Stimulated activated CD4-positive, alpha-beta T cell treated with anti-CD3 and anti-CD28 coated beads, Interleukin-12 subunit alpha, Interleukin-12 subunit beta, amount 100 ng/mL, for 48 hours (primary cell): ENCODE measurements around the gene WDR19.
"Not testable (repeated sequence)": the region's sequence is repeated elsewhere in the genome, so short reads cannot be mapped to it uniquely, and the experiment has no call there.

Source experiments
- DNase-seq, 3 donors: peaks; one replicate each; pipeline ENCODE4 v3.0.0-alpha.2; 2020; ENCODE audit warnings: low read depth in 2 of 3, low spot score in 1 of 3

WDR19 gene

GRCh38 chr4:39232100-39232499, 49.8 kb downstream of the WDR19 start:
- no peak for DNase-seq

DNA sequence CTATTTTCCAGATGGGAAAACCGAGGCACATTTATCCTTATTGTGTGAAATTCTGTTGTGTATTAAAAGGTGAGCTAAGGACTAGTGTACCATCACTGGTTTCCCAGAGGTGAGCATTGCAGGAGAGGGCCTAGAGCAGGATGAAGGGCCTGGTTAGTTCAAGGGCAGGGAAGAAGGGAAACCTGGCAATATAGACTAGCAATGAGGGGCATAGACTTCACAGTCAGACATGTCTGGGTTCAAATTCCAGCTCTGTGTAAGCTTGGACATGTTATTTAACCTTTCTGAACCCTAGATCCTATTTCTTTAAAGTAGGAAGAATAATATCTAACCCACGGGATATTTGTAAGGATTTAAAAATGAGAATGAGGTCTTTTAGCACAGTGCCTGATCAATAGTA, 50.8 kb downstream of the WDR19 start:
- DNase-seq: no peak

DNA sequence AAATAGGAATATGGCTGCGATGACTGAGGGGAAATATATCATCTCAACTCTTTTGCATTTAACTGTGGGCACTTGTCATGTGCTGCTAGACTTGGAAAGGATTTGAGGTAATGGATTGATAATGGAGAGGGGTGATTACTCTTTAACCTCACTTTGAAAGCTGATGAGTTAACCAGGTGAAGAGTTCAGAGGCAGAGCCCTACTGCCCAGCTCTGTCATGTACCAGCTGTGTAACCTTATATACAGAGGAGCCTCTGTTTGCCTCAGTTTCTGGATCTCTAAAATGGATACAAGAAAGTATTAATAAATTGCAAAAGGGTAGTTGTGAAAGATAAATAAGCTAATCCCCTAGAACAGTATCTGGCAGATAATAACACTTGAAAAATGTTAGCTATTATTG, 51.5 kb downstream of the WDR19 start:
- no peak for DNase-seq

- no peak for DNase-seq
Observed at GRCh38 chr4:39235021-39235420, 52.7 kb downstream of the WDR19 start.

- DNase-seq: no peak
Observed at GRCh38 chr4:39235696-39236095, 53.4 kb downstream of the WDR19 start.

DNA sequence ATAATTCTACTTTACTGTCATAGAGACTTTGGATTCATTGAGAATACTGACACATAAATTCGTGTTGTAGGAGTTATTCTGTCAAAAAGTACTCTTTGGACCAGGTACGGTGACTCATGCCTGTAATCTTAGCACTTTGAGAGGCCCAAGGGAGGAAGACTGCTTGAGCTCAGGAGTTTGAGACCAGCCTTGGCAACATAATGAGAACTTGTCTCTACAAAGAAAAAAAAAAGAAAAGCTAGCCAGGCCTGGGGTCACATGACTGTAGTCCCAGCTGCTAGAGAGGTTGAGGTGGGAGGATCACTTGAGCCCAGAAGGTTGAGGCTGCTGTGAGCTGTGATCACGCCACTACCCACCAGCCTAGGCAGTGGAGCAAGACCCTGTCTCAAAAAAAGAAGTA, 54.9 kb downstream of the WDR19 start:
- no peak for DNase-seq

DNA sequence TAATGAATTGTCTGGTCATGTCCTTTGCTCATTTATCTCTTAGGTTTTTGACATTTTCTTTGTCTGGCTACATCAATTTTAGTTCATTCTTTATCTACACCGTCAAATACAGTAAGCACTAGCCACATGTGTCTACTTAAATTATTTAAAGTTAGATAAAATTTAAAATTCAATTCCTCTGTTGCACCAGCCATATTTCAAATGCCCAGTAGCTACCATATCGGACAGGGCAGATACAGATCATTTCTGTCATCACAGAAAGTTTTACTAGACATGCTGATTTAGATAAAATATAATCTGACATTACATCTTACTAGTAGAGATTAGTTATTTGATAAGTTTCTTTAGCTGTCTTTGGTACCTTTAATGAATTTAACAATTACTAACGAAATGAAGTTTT, 61.1 kb downstream of the WDR19 start:
- no peak for DNase-seq

GRCh38 chr4:39255266-39255665, 72.9 kb downstream of the WDR19 start:
- DNase-seq: no peak

DNA sequence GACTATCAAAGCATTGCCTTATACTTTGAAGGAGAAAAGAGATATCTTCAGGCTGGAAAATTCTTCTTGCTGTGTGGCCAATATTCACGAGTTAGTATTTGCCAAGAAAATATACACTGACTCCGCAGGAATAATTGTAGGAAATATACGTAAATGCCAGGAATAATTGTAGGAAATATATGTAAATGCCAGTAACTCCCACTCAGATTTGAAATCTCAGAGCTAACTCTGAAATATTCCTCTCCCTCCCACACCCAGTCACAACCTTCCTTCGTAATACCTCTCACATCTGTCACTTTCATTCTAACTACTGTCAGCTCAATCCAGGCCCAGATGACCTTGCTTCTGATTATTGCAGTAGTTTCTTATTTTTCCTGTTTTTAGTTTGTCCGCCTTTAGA, 73.5 kb downstream of the WDR19 start:
- DNase-seq: no peak

GRCh38 chr4:39256436-39256835, 74.1 kb downstream of the WDR19 start:
- no peak for DNase-seq

DNA sequence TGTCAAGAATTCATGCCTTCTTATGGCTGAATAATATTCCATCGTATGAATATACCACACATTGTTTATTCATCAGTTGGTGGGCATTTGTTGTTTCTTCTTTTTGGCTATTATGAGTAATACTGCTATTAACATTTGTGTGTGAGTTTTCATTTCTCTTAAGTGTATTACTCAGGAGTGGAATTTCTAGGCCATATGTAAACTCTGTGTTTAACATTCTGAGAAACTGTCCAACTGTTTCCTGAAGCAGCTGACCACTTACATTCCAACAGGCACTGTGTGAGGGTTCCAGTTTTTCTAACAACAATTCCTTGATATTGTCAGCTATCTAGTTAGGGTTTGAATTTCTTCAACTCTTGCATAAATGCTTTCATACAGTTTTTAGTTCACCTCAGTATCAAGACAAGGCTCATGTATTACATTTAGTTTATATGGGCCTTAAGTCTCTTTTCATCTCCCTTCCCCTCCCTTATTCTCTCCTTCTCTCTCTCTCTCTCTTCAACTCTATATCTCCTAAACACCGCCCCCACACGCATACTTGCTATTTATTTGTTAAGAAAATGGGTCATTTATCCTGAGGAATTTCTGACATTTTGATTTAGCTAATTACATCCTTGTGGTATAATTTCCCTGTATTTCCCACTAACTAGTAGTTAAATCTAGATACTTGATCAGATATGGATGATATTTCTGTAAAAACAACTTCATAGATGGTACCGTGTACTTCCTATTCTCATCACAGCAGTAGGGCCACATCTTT, 77.4 kb downstream of the WDR19 start:
- DNase-seq: no peak

- DNase-seq: no peak
Observed at GRCh38 chr4:39263895-39264294, 81.6 kb downstream of the WDR19 start.

DNA sequence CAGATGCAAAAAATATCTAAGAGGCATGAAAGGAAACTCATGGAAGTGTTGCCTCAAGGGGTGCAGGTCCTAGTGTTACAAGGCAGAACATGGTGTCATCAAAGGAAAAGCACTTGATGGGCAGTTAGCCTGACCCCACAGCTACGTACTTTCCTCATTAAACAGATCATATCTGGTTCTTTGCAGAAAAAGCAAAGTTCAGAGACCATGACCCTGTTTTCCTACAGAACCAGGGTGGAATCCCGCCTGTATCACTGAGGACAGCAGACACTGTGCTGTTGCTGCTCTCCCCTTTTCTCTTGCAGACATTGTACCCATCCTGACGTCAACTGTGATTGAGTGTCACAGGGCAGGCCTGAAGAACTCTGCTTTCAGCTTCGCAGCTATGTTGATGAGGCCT, 92.2 kb downstream of the WDR19 start:
- no peak for DNase-seq

- not testable (repeated sequence) for DNase-seq
Observed at GRCh38 chr4:39277661-39278060, 95.3 kb downstream of the WDR19 start.

DNA sequence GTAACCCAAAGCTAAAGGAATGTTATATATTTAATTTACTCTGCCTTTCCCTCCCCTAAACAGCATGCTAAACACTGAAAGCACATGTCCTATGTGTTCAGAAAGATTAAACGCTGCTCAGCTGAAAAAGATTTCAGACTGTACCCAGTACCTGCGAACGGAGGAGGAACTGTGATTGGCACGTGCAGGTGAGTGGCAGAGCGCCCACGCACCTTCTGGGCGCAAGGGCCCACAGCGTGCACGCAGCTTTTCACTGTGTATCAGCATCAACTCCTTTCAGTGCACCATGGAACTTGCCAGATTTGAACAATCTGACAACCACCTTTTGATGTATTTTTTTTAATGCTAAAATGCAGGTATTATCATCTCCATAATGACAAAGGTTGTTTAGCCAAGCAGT, 96.1 kb downstream of the WDR19 start:
- no peak for DNase-seq

DNA sequence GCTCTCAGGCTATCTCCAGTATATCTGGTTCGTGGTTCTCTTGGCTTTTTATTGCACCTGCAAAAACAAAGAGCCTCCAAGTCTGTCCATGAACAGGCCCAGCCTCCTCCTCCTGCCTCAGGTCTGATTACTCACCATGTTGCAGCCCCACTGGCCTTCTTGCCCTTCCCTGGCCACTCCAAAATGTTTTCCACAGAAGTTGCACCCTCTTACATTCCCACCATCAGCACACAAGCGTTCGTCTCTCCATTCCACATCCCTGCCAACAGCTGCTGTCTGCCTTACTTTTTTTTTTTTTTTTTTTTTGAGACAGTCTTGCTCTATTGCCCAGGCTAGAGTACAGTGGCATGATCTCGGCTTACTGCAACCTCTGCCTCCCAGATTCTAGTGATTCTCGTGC, 97.1 kb downstream of the WDR19 start:
- DNase-seq: no peak

DNA sequence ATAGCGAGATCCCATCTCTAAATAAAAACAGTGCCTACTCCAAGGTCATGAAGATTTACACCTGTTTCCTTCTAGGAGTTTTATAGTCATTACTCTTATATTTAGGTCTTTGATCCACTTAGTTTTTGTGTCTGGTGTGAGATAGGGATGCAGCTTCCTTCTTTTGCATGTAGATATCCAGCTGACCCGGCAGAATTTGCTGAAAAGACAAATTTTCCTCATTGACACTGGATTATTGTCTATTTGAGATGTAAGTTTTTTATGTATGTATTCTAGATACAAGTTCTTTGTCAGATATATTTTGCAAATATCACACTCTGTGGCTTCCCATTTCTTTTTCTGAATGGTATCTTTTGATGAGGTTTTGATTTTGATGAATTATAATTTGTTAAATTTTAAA, 98.4 kb downstream of the WDR19 start:
- DNase-seq: no peak

- no peak for DNase-seq
Observed at GRCh38 chr4:39285111-39285795, 102.9 kb downstream of the WDR19 start.

- no peak for DNase-seq
Observed at GRCh38 chr4:39285853-39286252, 103.5 kb downstream of the WDR19 start.

GRCh38 chr4:39286263-39286662, 103.9 kb downstream of the WDR19 start:
- no peak for DNase-seq

DNA sequence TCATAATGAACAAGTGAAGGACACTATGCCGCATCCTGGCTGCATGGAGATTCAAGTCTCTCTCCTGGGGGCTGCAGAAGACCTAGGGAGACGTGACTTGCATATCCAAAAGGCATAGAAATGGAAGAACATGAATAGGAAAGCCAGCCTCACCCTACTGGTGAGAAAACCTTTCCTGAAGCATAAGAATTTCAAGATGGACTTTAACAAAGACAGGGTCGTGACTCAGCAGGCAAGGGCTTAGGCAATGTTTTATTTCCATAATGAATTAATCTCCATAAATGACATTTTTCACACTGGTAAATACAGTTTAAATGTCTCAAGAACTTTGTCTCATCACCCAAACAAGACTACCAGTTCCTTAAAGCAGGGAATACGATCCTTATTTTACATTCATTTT, 104.9 kb downstream of the WDR19 start:
- no peak for DNase-seq

DNA sequence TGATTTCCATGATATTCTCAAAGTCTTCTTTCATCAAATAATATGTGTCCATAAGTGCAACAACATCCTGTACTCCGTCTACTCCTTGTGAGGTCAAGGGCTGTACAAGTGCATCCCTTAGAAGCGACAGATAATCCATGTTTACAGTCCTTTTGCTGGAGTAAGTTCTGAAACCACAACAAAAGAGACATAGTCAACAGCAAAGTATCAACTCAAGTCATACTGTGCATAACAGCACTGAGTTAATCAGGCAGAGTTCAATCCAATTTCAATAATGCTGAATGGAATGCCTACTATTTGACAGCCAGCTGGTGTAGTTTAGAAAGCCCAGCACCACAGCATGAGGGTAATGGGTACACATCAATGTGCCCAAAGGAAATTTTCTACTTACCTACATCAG, 109.4 kb downstream of the WDR19 start:
- no peak for DNase-seq

DNA sequence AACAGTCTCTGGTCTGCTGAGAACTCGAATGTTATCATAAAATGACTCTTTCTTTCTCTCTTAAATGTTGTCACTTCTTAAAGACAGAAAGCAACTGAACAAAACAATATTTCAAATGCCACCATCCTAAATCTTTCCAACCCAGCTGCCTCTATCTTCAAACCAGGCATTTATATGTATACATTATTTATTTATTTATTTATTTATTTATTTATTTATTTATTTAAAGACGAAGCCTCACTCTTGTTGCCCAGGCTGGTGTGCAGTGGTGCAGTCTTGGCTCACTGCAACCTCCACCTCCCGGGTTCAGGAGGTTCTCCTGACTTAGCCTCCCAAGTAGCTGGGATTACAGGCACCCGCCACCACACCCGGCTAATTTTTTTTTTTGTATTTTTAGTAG, 110.1 kb downstream of the WDR19 start:
- not testable (repeated sequence) for DNase-seq
